NCI-H774 (cell line): ENCODE data around the gene COL5A1.
"Not testable (repeated sequence)": the region's sequence is repeated elsewhere in the genome, so short reads cannot be mapped to it uniquely, and the experiment has no call there.

Experiments used
- DNase-seq: peaks from one replicate; lab custom pipeline; 2025; lab: John Stamatoyannopoulos, UW

COL5A1 gene

DNA sequence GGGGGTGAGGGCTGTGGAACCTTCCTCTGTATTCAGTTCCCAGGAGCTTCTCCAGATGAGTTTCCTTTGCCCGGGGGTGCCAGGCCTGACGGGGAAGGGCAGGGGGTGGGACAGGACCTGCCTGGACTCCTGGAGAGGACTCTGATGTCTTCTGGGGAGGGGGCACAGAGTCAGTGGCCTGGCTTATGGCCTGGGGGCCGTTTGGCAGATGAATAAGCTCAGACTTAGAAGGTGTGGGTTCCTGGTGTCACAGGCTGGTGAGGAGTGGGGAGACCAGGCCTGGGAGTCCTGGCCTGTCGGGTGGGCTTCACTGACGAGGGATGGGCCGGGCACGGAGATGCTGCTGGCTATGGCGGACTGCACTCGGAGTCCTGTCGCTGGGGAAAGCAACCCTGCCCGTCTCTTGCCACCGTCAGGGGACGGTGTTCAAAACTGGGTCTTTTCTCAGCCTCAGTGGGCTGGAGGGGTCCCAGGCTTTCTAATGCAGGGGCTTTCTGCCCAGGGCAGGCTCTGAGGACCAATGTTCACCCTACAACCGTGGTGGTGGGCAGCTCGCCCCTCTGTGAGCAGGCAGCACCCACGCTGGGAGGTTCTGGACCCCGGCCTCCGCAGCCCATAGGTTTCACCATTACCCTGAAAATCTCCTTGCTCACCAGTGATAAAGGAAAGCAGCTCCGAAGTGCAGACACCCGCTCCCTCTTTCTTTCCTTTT is 16.2 kb downstream of the COL5A1 start:
- DNase-seq = no peak

GRCh38 chr9:134658378-134658955 is 16.9 kb downstream of the COL5A1 start:
- DNase-seq = no peak

DNA sequence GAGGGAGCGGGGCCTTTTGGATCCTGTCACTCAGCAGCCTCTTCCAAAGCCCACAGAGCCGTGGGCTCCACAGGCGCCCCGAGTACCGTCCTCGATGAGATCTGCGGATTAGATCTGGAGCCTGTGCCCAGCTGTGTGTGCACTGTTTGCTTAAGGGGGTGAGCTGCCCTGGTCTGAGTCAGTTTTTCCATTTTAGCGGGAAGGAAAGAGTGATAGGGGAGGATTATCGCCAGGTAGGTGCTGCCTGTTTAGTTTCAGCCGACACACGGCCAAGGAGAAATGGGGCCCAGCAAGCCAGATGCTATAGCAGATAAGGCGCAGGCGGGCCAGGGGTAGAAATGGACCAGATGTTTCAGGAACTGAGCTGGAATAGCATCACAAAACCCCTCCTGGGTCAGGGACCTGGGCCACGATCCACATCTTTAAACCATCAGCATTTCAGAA is 18.1 kb downstream of the COL5A1 start:
- no peak for DNase-seq

GRCh38 chr9:134660407-134660806 is 18.8 kb downstream of the COL5A1 start:
- no peak for DNase-seq

- DNase-seq = no peak
Observed at GRCh38 chr9:134661299-134661698, 19.7 kb downstream of the COL5A1 start.

GRCh38 chr9:134661791-134662142 is 20.2 kb downstream of the COL5A1 start:
- DNase-seq = no peak

GRCh38 chr9:134662143-134662876 is 20.7 kb downstream of the COL5A1 start:
- DNase-seq = no peak

- DNase-seq = no peak
Observed at GRCh38 chr9:134663084-134663483, 21.5 kb downstream of the COL5A1 start.

GRCh38 chr9:134663753-134664415 is 22.3 kb downstream of the COL5A1 start:
- no peak for DNase-seq

GRCh38 chr9:134664446-134664845 is 22.8 kb downstream of the COL5A1 start:
- no peak for DNase-seq

DNA sequence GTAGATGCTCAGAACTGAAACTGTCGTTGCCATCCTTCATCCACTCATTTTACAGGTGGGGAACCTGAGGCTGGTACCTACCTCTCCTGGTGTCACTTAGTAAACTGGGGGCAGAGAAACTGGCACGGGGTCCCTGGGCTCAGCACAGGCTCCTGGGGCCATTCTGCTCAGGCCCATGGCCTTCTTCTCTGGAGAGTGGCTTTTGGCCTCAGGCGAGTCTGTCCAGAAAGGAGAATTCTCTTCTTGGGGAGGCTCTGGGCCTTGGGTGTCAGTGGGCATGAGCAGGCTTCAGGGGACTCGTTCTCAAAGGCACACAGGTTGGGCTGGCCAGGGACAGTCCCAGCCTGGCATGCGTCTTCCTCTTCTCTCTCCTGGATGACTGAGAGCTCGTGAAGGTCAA is 24.6 kb downstream of the COL5A1 start:
- no peak for DNase-seq

GRCh38 chr9:134666831-134667230 is 25.2 kb downstream of the COL5A1 start:
- no peak for DNase-seq

DNA sequence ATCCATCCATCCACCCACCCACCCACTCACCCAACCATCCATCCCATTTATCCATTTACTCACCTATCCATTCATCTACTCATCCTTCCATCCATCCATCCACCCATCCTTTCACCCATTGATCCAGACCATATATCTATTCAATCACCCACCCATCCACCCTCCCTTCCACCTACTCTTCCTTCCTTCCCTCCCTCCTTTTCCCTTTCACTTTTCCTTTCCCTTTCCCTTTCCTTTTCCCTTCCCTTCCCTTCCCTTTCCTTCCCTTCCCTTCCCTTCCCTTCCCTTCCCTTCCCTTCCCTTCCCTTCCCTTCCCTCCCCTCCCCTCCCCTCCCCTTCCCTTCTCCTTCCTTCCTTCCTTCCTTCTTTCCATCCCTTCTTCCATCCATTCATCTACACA is 27.4 kb downstream of the COL5A1 start:
- DNase-seq = not testable (repeated sequence)

GRCh38 chr9:134669399-134669955 is 27.9 kb downstream of the COL5A1 start:
- DNase-seq = no peak

DNA sequence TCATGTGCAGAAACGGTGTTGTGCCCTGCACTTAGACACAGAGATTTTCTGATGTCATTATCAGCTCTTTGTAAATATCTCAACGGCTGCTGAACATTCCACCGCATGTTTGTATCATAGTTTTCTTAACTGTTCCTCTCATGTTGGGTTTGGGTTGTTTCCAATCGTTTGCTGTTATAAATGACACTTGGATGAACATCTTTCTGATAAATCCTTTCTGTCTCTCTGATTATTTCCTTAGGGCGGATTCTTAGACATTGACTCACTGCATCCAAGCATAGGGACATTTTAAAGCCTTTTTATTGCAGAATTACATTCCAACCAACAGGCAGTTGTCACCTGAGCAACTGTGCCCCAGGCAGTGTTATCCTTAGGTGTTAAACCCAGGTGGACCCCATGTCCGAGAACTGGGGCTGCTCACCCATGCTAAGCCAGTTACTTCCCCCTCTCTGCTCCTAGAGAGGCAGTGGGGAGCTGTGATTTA is 28.5 kb downstream of the COL5A1 start:
- DNase-seq = no peak

DNA sequence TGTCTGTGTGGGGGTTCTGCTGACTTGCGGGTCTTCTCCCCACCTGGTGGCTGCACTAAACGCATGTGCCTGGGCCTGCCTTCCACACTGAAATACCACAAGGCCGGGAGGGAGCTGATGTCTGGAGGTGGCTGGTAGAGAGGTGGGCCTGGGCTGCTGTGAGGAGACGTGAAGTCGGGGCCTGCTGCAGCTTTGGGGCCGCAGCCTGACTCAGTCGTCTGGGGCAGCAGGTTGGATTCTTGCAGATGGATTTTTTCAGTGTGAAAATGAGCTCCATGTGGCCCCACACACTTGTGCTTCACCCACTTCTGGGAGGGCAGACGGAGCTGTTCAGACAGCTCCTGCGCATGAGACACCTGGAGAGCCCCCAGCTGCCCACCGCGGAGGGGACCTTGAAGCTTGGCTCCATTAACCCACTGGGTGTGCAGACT is 29.3 kb downstream of the COL5A1 start:
- no peak for DNase-seq

DNA sequence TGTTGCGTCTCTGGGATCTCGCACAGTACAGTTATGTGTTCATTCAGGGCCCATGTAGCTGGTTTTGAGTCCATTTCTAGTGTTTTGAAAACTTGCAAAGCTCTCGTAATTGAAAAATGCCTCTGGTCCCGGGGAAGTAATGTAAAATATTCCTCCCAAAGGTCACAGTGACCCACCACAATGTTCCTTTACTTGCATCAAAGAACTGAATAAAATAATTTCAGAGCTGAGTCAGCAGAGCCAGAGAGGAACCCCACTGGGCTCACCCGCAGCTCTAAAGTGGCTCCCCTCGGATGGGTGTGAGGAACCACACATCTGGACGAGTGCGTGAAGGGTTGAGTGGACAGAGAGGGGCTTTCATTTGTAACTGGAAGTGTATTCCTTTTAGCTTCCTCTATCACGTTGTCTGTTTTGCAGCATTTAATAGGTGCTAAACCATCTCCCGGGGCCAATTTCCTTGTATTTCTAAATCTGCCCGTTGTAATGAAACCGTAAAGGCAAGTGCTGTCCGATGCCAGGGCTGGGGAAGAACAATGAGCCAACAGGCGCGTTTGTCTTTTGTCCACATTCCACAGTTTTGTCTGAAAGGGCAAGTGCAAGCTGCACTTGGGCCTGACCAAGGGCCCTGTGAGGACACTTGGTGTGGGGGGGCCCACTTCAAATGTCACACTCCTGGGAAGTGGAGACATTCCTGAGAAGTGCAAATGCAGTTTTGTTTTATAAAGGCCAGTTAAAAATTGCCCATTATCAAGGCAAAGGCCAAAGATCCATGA is 29.9 kb downstream of the COL5A1 start:
- DNase-seq = no peak

GRCh38 chr9:134676361-134676760 is 34.8 kb downstream of the COL5A1 start:
- DNase-seq = no peak

- DNase-seq = no peak
Observed at GRCh38 chr9:134676886-134677285, 35.3 kb downstream of the COL5A1 start.

DNA sequence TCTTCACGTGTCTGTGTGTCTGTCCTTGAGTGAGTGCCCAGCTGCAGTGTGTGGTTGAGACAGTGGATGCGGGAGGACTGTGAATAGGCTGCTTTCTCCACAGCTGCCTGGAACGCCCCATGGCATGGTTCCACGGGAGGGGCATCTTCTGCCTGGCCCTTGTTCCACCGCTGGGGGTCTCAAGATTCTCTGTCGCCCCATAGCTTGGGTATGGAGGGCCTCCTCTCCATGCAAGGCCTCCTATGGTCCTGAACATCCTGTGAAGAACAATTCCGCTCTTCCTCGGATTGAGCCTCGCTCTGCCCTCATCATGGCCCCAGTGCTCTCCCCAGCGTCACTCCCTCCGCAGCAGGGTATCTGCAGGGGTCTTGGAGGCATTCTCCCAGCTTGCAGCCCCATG is 36.1 kb downstream of the COL5A1 start:
- DNase-seq = no peak

DNA sequence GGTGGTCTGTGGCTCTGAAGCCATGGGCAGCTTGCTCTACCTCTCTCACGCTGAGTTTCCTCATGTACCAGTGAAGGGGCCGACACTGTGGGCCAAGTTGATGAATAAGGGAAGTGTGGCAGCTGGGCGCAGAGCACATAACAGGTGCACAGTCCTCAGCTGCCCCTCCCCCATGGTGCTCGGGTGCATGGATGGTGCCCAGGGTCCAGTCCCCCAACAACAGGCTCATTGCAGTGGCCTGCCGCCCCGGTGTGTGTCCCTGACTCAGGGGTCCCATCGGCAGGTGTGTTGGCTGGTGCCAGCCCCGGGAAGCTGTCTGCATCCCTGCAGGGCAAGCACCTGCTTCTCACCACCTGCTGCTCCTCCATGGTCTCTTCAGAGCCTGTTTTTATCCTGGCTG is 36.6 kb downstream of the COL5A1 start:
- DNase-seq = no peak
